K562 (cell line): ENCODE data around the gene BMP6.

Experiments used
- CTCF ChIP-seq, 3 experiments: IDR thresholded peaks in 2 of 3; conservative IDR thresholded peaks in 1 of 3; 2 replicates each; pipeline ENCODE4 v1.5.1; 2011 to 2012; ENCODE audit warnings: low read length in 3 of 3, mild to moderate bottlenecking in 3 of 3, control low read depth in 2 of 3, improper control_type of control experiment in 1 of 3, inconsistent platforms in 1 of 3, low read depth in 1 of 3, mixed read lengths in 1 of 3, moderate library complexity in 1 of 3; ENCODE audit not compliant: insufficient read depth in 2 of 3
- LEF1 ChIP-seq: fragments of 450-650 bp; IDR thresholded peaks from 2 replicates; pipeline ENCODE4 v1.6.1; 2016; ENCODE audit warnings: mild to moderate bottlenecking
- MLX ChIP-seq, 2 experiments: fragments of 450-650 bp in 1 of 2; sonication (generic) in 1 of 2; formaldehyde crosslinking; conservative IDR thresholded peaks; 2 replicates each; pipeline versions ENCODE4 v1.4.0 to v1.8.1; 2020 to 2022; ENCODE audit warnings: mild to moderate bottlenecking in 1 of 2, missing genetic modification reagents in 1 of 2
- MTA1 ChIP-seq: fragments of 450-650 bp; IDR thresholded peaks from 2 replicates; pipeline ENCODE4 v1.6.1; 2017; ENCODE audit warnings: borderline replicate concordance
- MTF1 ChIP-seq: fragments of 250-450 bp; sonication (Bioruptor Pico); IDR thresholded peaks from 2 replicates; pipeline ENCODE4 v1.9.0; 2021; ENCODE audit warnings: moderate library complexity, mild to moderate bottlenecking, inconsistent platforms, borderline replicate concordance
- MYNN ChIP-seq, 2 experiments: sonication (generic); formaldehyde crosslinking in 1 of 2; IDR thresholded peaks; 2 replicates each; pipeline versions ENCODE4 v1.5.0 to v1.6.1; 2016 to 2020; ENCODE audit warnings: antibody characterized with exemption in 1 of 2, missing genetic modification reagents in 1 of 2
- POLR2A ChIP-seq: fragments of 450-650 bp; conservative IDR thresholded peaks from 2 replicates; pipeline ENCODE4 v1.6.1; 2016
- POLR2AphosphoS5 ChIP-seq: IDR thresholded peaks from 2 replicates; pipeline ENCODE4 v1.6.1; 2011; ENCODE audit warnings: mild to moderate bottlenecking, low read depth, low read length, moderate library complexity; ENCODE audit not compliant: control insufficient read depth, insufficient read depth
- RBFOX2 ChIP-seq: fragments of 200-400 bp; formaldehyde crosslinking; IDR thresholded peaks from 2 replicates; pipeline ENCODE4 v1.6.1; 2017; ENCODE audit warnings: low read depth, mild to moderate bottlenecking, low read length, moderate library complexity
- RFX5 ChIP-seq: IDR thresholded peaks from 2 replicates; pipeline ENCODE4 v1.6.1; 2011; ENCODE audit warnings: low read depth, mild to moderate bottlenecking, improper control_type of control experiment, low read length
- SAP30 ChIP-seq: fragments of 200-600 bp; sonication (generic); IDR thresholded peaks from 2 replicates; pipeline ENCODE4 v1.6.1; 2012; ENCODE audit warnings: borderline replicate concordance, low read depth, mild to moderate bottlenecking, moderate library complexity, low read length, control low read depth, inconsistent platforms; ENCODE audit not compliant: insufficient read depth, poor library complexity, severe bottlenecking
- TFE3 ChIP-seq: fragments of 450-650 bp; formaldehyde crosslinking; IDR thresholded peaks from 2 replicates; pipeline ENCODE4 v1.4.0; 2020; ENCODE audit warnings: mild to moderate bottlenecking, mixed read lengths
- ZNF239 ChIP-seq: fragments of 250-450 bp; sonication (Bioruptor Pico); IDR thresholded peaks from 2 replicates; pipeline ENCODE4 v1.4.0; 2020; ENCODE audit warnings: mild to moderate bottlenecking
- ZNF263 ChIP-seq: sonication (generic); formaldehyde crosslinking; IDR thresholded peaks from 2 replicates; pipeline ENCODE4 v1.8.0; 2022; ENCODE audit warnings: mild to moderate bottlenecking, missing genetic modification reagents, borderline replicate concordance

GRCh38 chr6:7921046-7921445, 195.1 kb downstream of the BMP6 start:
- TF ChIP-seq MYNN (IDR thresholded peaks at IDR 0.05): no peak
- no peak for TF ChIP-seq MYNN (CRISPR knock-in tag; IDR thresholded peaks at IDR 0.05)
- TF ChIP-seq POLR2AphosphoS5: no peak
- no peak for TF ChIP-seq RFX5
- no peak for TF ChIP-seq ZNF239 (CRISPR knock-in tag)
- no peak for TF ChIP-seq MTF1
- TF ChIP-seq POLR2A: no peak
- TF ChIP-seq SAP30: no peak
- no peak for TF ChIP-seq MTA1
- no peak for TF ChIP-seq TFE3 (CRISPR knock-in tag)
- no peak for TF ChIP-seq RBFOX2
- no peak for TF ChIP-seq CTCF (IDR thresholded peaks at IDR 0.05 in 2 of 3, conservative IDR thresholded peaks at IDR 0.05 in 1 of 3; ENCODE audit: insufficient read depth in 2 of 3, low read depth in 1 of 3, low read length in 3 of 3)
- no peak for TF ChIP-seq ZNF263 (CRISPR knock-in tag)
- no peak for TF ChIP-seq MLX (CRISPR knock-in tag; conservative IDR thresholded peaks at IDR 0.05)
- no peak for TF ChIP-seq LEF1
